ENCODE measurements around the gene ARHGAP32. TPM values are rescaled to one million over a fixed set of nuclear protein-coding genes. Genes with fewer than 3 reads are reported as not detected.

ARHGAP32 gene
- total RNA-seq, 4 donors from 2014 or later = 11.2 to 21.7 (median 18.1) TPM

DNA sequence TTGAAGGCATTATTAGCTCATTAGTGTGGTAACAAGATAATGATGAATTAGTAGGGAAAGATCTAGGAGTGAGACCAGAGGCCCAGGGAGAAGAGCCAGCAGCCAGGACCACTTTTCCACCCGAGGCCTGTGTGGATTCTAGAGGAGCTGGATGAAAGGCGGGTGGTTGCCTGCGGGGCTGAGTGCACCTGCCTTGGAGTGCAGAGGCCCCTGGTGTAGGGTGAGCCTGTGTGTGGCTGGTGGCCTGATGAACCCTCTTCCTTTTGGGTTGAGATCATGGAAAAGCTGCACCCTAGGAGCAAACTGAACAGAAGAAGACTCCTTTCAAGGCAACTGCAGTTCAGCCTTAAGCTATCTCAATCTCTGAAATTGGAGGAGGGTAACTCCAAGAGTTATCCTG lies 243.5 kb downstream of the ARHGAP32 start:
- TF ChIP-seq, protein P1, sequence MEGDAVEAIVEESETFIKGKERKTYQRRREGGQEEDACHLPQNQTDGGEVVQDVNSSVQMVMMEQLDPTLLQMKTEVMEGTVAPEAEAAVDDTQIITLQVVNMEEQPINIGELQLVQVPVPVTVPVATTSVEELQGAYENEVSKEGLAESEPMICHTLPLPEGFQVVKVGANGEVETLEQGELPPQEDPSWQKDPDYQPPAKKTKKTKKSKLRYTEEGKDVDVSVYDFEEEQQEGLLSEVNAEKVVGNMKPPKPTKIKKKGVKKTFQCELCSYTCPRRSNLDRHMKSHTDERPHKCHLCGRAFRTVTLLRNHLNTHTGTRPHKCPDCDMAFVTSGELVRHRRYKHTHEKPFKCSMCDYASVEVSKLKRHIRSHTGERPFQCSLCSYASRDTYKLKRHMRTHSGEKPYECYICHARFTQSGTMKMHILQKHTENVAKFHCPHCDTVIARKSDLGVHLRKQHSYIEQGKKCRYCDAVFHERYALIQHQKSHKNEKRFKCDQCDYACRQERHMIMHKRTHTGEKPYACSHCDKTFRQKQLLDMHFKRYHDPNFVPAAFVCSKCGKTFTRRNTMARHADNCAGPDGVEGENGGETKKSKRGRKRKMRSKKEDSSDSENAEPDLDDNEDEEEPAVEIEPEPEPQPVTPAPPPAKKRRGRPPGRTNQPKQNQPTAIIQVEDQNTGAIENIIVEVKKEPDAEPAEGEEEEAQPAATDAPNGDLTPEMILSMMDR (IDR thresholded peaks at IDR 0.05) = no peak
- no peak for ATAC-seq (ENCODE audit: low FRiP score)
- DNase-seq (ENCODE audit: low spot score) = no peak

DNA sequence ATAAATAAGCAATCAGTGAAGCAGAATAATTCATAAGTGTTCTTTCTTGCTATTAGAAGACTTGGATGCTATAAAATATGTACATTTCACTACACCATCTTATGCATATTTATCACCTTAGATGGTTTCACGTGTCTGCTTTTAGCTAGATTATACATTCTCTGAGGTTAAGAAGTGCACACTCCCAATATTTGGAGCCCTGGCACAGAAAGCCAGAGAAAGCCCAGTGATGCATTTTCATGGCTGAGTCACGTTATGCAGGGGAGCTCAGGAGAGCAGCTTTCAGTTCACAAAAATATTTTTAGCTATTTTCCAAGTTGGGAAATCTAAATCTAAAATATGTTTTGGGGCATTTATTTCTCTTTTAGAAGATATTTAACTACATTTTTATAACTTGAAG lies 244.4 kb downstream of the ARHGAP32 start:
- TF ChIP-seq, protein P1 (IDR thresholded peaks at IDR 0.05) = no peak
- DNase-seq (ENCODE audit: low spot score) = no peak
- ATAC-seq (ENCODE audit: low FRiP score) = no peak

DNA sequence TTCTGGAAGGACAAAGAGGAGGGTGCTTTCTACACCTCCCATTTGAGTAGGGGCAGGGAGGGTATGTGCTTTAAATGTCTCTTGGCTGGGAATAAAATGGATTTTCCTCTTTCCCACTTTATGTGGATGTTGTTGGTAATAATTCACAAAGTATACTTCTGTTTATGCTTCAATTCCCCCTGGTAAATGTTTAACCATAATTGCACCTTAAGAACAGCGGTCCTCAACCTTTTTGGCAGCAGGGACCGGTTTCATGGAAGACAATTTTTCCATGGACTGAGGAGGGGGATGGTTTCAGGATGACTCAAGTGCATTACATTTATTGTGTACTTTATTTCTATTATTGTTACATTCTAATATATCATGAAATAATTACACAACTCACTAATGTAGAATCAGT lies 245.5 kb downstream of the ARHGAP32 start:
- TF ChIP-seq, protein P1 (IDR thresholded peaks at IDR 0.05) = no peak
- ATAC-seq (ENCODE audit: low FRiP score) = no peak
- no peak for DNase-seq (ENCODE audit: low spot score)

DNA sequence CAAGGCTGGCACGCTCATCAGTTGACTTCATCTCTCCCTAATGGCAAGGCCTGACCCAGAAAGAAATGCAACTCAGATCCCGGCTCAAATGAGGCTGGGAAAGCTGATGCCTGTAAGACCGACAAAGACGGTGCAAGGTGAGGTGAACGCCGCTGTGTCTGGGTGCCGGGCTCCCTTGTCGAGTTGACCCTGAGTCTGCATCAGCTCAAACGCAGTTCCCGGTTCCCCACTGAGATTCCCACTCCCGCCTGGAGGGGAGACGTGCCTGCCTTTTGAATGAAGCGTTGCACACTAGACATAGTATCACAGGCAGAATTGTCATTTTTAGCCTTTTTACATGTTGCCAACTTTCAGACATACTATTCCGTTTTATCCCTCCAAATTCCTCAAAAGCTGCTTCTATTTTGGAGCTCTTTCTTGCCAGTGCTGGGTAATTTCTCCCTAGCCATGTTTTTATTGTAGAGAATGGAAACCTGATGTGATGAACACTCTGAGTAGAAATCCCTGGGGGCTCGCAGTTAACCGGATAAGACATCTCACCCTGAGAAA lies 248.6 kb downstream of the ARHGAP32 start:
- DNase-seq (ENCODE audit: low spot score) = no peak
- TF ChIP-seq, protein P1 (IDR thresholded peaks at IDR 0.05) = no peak
- ATAC-seq (ENCODE audit: low FRiP score) = no peak

DNA sequence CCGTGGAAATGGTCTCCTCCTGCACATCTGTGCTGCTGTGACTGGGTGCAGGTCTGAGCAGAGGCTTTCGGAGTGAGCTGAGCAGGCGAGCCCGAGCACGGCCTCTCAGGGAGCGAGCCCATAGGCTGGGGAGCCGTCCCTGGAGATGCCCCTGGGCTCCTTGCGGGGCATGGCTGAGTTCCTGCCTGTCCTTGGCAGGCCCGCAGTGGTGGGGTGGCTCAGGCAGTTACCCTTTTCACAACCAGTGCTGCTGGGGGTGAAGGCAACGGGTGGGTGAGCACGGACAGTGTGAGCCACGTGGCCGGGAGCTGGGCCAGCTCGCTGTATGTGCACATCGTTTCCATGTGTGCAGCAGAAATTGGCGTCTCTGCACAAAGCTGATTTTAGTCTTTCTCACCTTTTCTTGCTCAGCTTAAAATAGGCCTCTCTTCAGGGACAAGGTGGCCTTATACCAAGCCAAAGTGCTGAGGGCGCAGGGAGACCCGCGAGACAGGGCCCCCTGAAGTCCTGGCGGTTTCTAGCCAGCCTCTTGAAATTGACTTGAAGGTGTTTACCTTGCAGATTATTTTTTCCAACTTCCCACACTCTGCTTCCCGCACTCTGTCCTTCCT lies 249.2 kb downstream of the ARHGAP32 start, which contains the start of gene TP53AIP1:
TSS of gene TP53AIP1 (minus strand) at position 55 of the 611 bp plus-strand sequence. CDS start 5,053 bp downstream, outside the sequence.
- ATAC-seq (ENCODE audit: low FRiP score) (no peak), DNase-seq (ENCODE audit: low spot score) (no peak)
- TF ChIP-seq, protein P1 (IDR thresholded peaks at IDR 0.05) = no peak

DNA sequence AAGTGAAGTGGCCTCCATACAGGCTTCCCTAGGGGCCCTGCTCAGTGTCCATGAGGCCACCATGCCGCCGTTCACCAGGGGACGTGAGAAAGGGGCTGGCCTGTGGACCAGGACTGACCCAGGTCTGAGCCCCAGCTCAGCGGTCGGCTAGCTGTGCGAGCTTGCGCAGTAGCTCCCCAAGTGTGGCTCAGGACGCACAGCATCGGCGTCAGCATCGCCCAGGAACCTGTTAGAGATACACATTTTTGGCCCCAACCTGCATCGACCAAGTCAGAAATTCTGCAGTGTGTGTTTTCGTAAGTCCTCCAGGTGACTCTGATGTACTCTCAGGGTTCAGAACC lies 249.9 kb downstream of the ARHGAP32 start:
- DNase-seq (ENCODE audit: low spot score) = no peak
- no peak for ATAC-seq (ENCODE audit: low FRiP score)
- TF ChIP-seq, protein P1 (IDR thresholded peaks at IDR 0.05) = no peak
